KMS-11 (cell line): ENCODE measurements around the gene ICE2.

Experiments used
- H2AFZ ChIP-seq: fragments of 200-600 bp; sonication (generic); 2 replicates; pipeline ENCODE4 v1.6.1; 2016; ENCODE audit warnings: antibody characterized with exemption, mixed run types, low read depth
- H3K27ac ChIP-seq: fragments of 200-600 bp; sonication (generic); 2 replicates; pipeline ENCODE4 v1.6.1; 2016; ENCODE audit warnings: mild to moderate bottlenecking, mixed run types
- H3K27me3 ChIP-seq: fragments of 200-600 bp; sonication (generic); 2 replicates; pipeline ENCODE4 v1.6.1; 2017; ENCODE audit warnings: mild to moderate bottlenecking, low read depth, mixed run types, moderate library complexity; ENCODE audit not compliant: insufficient read depth
- H3K36me3 ChIP-seq: fragments of 200-600 bp; sonication (generic); 2 replicates; pipeline ENCODE4 v1.6.1; 2017; ENCODE audit warnings: mild to moderate bottlenecking, mixed run types; ENCODE audit not compliant: insufficient read depth
- H3K4me1 ChIP-seq: fragments of 200-600 bp; sonication (generic); 2 replicates; pipeline ENCODE4 v1.6.1; 2016; ENCODE audit warnings: mild to moderate bottlenecking, low read depth, mixed run types; ENCODE audit not compliant: poor library complexity, severe bottlenecking
- H3K4me2 ChIP-seq: fragments of 200-600 bp; sonication (generic); 2 replicates; pipeline ENCODE4 v1.7.0; 2016; ENCODE audit warnings: mild to moderate bottlenecking, mixed run types
- H3K4me3 ChIP-seq: fragments of 200-600 bp; sonication (generic); IDR thresholded peaks from 2 replicates; pipeline ENCODE4 v1.6.1; 2017; ENCODE audit warnings: low read depth, low read length, mixed read lengths; ENCODE audit not compliant: insufficient read depth
- H3K79me2 ChIP-seq: fragments of 200-600 bp; sonication (generic); 2 replicates; pipeline ENCODE4 v1.6.1; 2016; ENCODE audit warnings: low read depth, mixed run types; ENCODE audit not compliant: insufficient read depth
- H3K9ac ChIP-seq: fragments of 200-600 bp; sonication (generic); 2 replicates; pipeline ENCODE4 v1.6.1; 2016; ENCODE audit warnings: mild to moderate bottlenecking, mixed run types
- H4K20me1 ChIP-seq: fragments of 200-600 bp; sonication (generic); 2 replicates; pipeline ENCODE4 v1.6.1; 2016; ENCODE audit warnings: mild to moderate bottlenecking, mixed run types; ENCODE audit not compliant: insufficient read depth
- CTCF ChIP-seq: fragments of 200-600 bp; sonication (generic); conservative IDR thresholded peaks from 2 replicates; pipeline ENCODE4 v1.6.1; 2017; ENCODE audit warnings: low read depth, mild to moderate bottlenecking, antibody characterized with exemption, low read length, moderate library complexity, mixed read lengths

The ICE2 gene

GRCh38 chr15:60519218-60519617, 40.3 kb upstream of the ICE2 start:
- Histone ChIP-seq H3K36me3 (no peaks in the 10 kb centered on the region), H3K79me2 (peaks cover 40% of the 10 kb centered on the region; the same call in 1 of the 2 replicates), H3K4me3 (no peak overlapping the region), H3K9ac (no peak overlapping the region), H3K27ac (no peak overlapping the region), H4K20me1 (peaks cover 3% of the 10 kb centered on the region; the same call in 1 of the 2 replicates), H3K4me1 (peaks cover 30% of the 10 kb centered on the region), H2AFZ (no peak overlapping the region), H3K4me2 (no peak overlapping the region), H3K27me3 (no peaks in the 10 kb centered on the region)
- TF ChIP-seq CTCF = no peak

GRCh38 chr15:60518511-60518910, 39.6 kb upstream of the ICE2 start:
- H3K4me2 ChIP-seq = no peak overlapping the region

GRCh38 chr15:60514261-60514881, 35.4 kb upstream of the ICE2 start:
- Histone ChIP-seq H3K4me2 (no peak overlapping the region), H3K4me3 (no peak overlapping the region), H3K27ac (no peak overlapping the region), H3K9ac (no peak overlapping the region), H4K20me1 (no peaks in the 10 kb centered on the region), H2AFZ (no peak overlapping the region), H3K4me1 (peaks cover 13% of the 10 kb centered on the region), H3K27me3 (no peaks in the 10 kb centered on the region), H3K36me3 (no peaks in the 10 kb centered on the region; the same call in 1 of the 2 replicates), H3K79me2 (peaks cover 4% of the 10 kb centered on the region; the same call in 1 of the 2 replicates)
- no peak for TF ChIP-seq CTCF

More at GRCh38 chr15:60518511-60518910, 39.6 kb upstream of the ICE2 start:
- TF ChIP-seq CTCF = no peak
- Histone ChIP-seq H3K36me3 (no peaks in the 10 kb centered on the region; the same call in 1 of the 2 replicates), H3K27me3 (no peaks in the 10 kb centered on the region), H4K20me1 (peaks cover 3% of the 10 kb centered on the region; the same call in 1 of the 2 replicates), H3K4me3 (no peak overlapping the region), H3K27ac (no peak overlapping the region), H3K9ac (no peak overlapping the region), H3K79me2 (peaks cover 33% of the 10 kb centered on the region; the same call in 1 of the 2 replicates), H2AFZ (no peak overlapping the region), H3K4me1 (peaks cover 23% of the 10 kb centered on the region)

GRCh38 chr15:60513676-60514075, 34.7 kb upstream of the ICE2 start:
- Histone ChIP-seq H3K4me3 (no peak overlapping the region), H3K4me1 (peaks cover 20% of the 10 kb centered on the region), H3K79me2 (no peaks in the 10 kb centered on the region), H3K36me3 (no peaks in the 10 kb centered on the region; the same call in 1 of the 2 replicates), H3K27me3 (no peaks in the 10 kb centered on the region), H3K27ac (no peak overlapping the region), H4K20me1 (no peaks in the 10 kb centered on the region), H3K9ac (no peak overlapping the region), H3K4me2 (no peak overlapping the region), H2AFZ (no peak overlapping the region)
- TF ChIP-seq CTCF = no peak
